Measurements from ENCODE around the gene MYLK2. TPM values are rescaled to one million over a fixed set of nuclear protein-coding genes. Genes with fewer than 3 reads are reported as not detected.
A peak's percentile ranks its signal among the peaks of the same experiment; 100 is the strongest.

Gene MYLK2
- total RNA-seq, 4 donors from 2014 or later: 0.16 TPM; not detected in 3

- H3K9me3 ChIP-seq: no peaks in the 10 kb centered on the region
- no peaks in the 10 kb centered on the region for H3K36me3 ChIP-seq
- in situ Hi-C loops (cut with MboI; ENCODE audit: low pct_ligation_motif_present in 1 of 4, low pct_unique_long_range_greater_than_20kb in 1 of 4, low sequenced_read_pairs in 3 of 4) (no loop called here), intact Hi-C loops (cut with DNase I; ENCODE audit: low total_unique reads) (loop anchor here (10.0 kb wide), 1 partner anchor 213 kb away; no protein-coding TSS in a partner anchor)
- H3K27ac ChIP-seq: no peak overlapping the region
- DNase-seq: no peak
- H3K4me3 ChIP-seq: no peak overlapping the region
- TF ChIP-seq POLR2AphosphoS5 (IDR thresholded peaks at IDR 0.05) (no peak), CTCF (IDR thresholded peaks at IDR 0.05) (no peak)
- peaks cover 0 to 9% (median 4%) of the 10 kb centered on the region in 4 donors for H3K4me1 ChIP-seq
- H3K27me3 ChIP-seq: no peaks in the 10 kb centered on the region
- 58% methylated on average over 5 of the region's 5 CpGs; no CpG with 5 or more reads in 1 of the 2 donors for WGBS, 2 donors (ENCODE audit: low coverage in 1 of 2)
Observed at GRCh38 chr20:31821427-31821826, 2.3 kb downstream of the MYLK2 start.

- no peak for TF ChIP-seq POLR2A (IDR thresholded peaks at IDR 0.05)
- TF ChIP-seq CTCF (IDR thresholded peaks at IDR 0.05): peak; percentile 96 to 99 (median 98)
- no peak for TF ChIP-seq POLR2AphosphoS5 (IDR thresholded peaks at IDR 0.05)
- no peak for TF ChIP-seq EP300 (IDR thresholded peaks at IDR 0.05; ENCODE audit: low read depth)
- H3K4me1 ChIP-seq: peaks cover 0 to 9% (median 4%) of the 10 kb centered on the region in 4 donors
- no peaks in the 10 kb centered on the region for H3K27me3 ChIP-seq
- peak overlapping the region in 1 of 4 donors; percentile 12 for H3K4me3 ChIP-seq
- H3K36me3 ChIP-seq: no peaks in the 10 kb centered on the region
- in situ Hi-C loops (cut with MboI; ENCODE audit: low pct_ligation_motif_present in 1 of 4, low pct_unique_long_range_greater_than_20kb in 1 of 4, low sequenced_read_pairs in 3 of 4): no loop called here
- intact Hi-C loops (cut with DNase I; ENCODE audit: low total_unique reads): loop anchor here (10.0 kb wide), 1 partner anchor 212 kb away; no protein-coding TSS in a partner anchor
- H3K9me3 ChIP-seq: no peaks in the 10 kb centered on the region
- 0 to 4% methylated on average over 9 to 27 of the region's 29 CpGs for WGBS, 2 donors (ENCODE audit: low coverage in 1 of 2)
- H3K27ac ChIP-seq: no peak overlapping the region
- DNase-seq: peak; percentile 73
Observed at GRCh38 chr20:31822421-31823330, 3.5 kb downstream of the MYLK2 start.

- no peaks in the 10 kb centered on the region for H3K9me3 ChIP-seq
- no peak for DNase-seq
- 66% methylated on average over 14 of the region's 14 CpGs; no CpG with 5 or more reads in 1 of the 2 donors for WGBS, 2 donors (ENCODE audit: low coverage in 1 of 2)
- intact Hi-C loops (cut with DNase I; ENCODE audit: low total_unique reads) (loop anchor here (10.0 kb wide), 1 partner anchor 211 kb away; no protein-coding TSS in a partner anchor), in situ Hi-C loops (cut with MboI; ENCODE audit: low pct_ligation_motif_present in 1 of 4, low pct_unique_long_range_greater_than_20kb in 1 of 4, low sequenced_read_pairs in 3 of 4) (no loop called here)
- TF ChIP-seq CTCF (IDR thresholded peaks at IDR 0.05) (no peak), POLR2A (IDR thresholded peaks at IDR 0.05) (no peak), POLR2AphosphoS5 (IDR thresholded peaks at IDR 0.05) (no peak), EP300 (IDR thresholded peaks at IDR 0.05; ENCODE audit: low read depth) (no peak)
- no peaks in the 10 kb centered on the region for H3K27me3 ChIP-seq
- H3K4me1 ChIP-seq: peaks cover 0 to 9% (median 4%) of the 10 kb centered on the region in 4 donors
- H3K36me3 ChIP-seq: no peaks in the 10 kb centered on the region
- no peak overlapping the region for H3K27ac ChIP-seq
- H3K4me3 ChIP-seq: no peak overlapping the region
Observed at GRCh38 chr20:31823360-31824124, 4.4 kb downstream of the MYLK2 start.

- Histone ChIP-seq H3K27ac (no peak overlapping the region), H3K27me3 (no peaks in the 10 kb centered on the region), H3K4me3 (no peak overlapping the region), H3K9me3 (no peaks in the 10 kb centered on the region), H3K4me1 (peaks cover 0 to 9% (median 4%) of the 10 kb centered on the region in 4 donors), H3K36me3 (no peaks in the 10 kb centered on the region)
- intact Hi-C loops (cut with DNase I; ENCODE audit: low total_unique reads): loop anchor here (10.0 kb wide), 1 partner anchor 211 kb away; no protein-coding TSS in a partner anchor
- no peak for TF ChIP-seq POLR2A (IDR thresholded peaks at IDR 0.05)
- no peak for DNase-seq
- WGBS, 2 donors (ENCODE audit: low coverage in 1 of 2): 88% methylated on average over 4 of the region's 4 CpGs; no CpG with 5 or more reads in 1 of the 2 donors
- in situ Hi-C loops (cut with MboI; ENCODE audit: low pct_ligation_motif_present in 1 of 4, low pct_unique_long_range_greater_than_20kb in 1 of 4, low sequenced_read_pairs in 3 of 4): no loop called here
Observed at GRCh38 chr20:31824125-31824485, 4.9 kb downstream of the MYLK2 start.
